Activated CD4-positive, alpha-beta T cell treated with anti-CD3 and anti-CD28 coated beads, Interleukin-10, Interleukin-2, amounts not matched to agents 100 ng/mL and 50 ng/mL, durations not matched to agents 16 hours and 8 hours (primary cell): ENCODE measurements around the gene OTOP3.

Experiments used
- DNase-seq: peaks from one replicate; pipeline ENCODE4 v3.0.0-alpha.2; 2020

Gene OTOP3

DNA sequence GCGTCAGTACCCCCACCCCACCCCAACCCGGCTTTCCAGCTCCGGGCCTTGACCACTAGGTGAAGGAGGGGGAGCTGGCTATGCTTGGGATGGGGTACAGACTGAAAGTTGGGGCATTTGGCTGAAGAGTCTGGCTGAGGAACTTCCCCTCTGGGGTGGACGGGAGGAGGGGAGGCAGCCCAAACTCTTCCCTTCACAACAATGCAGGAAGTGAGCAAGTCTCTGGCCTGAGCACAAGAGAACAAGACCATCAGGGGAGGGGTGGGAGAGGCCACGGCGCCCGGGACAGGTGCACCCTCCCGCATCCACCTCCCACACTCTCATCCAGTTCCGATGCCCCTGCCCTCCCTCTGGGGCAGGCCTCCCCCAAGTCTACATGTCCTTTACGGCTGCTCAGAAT, 18.3 kb upstream of the OTOP3 start:
- no peak for DNase-seq

DNA sequence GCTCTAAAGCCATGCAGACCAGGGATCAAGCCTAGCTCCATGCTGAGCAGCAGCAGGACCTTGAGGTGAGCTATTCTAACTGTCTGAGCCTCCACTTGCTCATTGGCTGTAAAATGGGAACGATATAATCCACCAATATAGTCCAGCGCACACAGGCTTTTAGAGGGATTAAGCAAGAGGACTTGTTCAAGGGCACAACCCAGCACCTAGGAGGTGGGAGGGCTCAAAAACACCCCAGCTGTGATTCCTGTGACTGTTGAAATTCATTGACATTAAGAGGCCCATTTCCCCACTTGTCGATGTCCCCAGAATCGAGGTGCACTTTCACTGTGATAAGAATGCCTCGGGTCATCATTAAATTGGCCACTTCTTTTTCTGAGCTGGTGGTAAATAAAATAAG, 16.8 kb upstream of the OTOP3 start:
- no peak for DNase-seq

DNA sequence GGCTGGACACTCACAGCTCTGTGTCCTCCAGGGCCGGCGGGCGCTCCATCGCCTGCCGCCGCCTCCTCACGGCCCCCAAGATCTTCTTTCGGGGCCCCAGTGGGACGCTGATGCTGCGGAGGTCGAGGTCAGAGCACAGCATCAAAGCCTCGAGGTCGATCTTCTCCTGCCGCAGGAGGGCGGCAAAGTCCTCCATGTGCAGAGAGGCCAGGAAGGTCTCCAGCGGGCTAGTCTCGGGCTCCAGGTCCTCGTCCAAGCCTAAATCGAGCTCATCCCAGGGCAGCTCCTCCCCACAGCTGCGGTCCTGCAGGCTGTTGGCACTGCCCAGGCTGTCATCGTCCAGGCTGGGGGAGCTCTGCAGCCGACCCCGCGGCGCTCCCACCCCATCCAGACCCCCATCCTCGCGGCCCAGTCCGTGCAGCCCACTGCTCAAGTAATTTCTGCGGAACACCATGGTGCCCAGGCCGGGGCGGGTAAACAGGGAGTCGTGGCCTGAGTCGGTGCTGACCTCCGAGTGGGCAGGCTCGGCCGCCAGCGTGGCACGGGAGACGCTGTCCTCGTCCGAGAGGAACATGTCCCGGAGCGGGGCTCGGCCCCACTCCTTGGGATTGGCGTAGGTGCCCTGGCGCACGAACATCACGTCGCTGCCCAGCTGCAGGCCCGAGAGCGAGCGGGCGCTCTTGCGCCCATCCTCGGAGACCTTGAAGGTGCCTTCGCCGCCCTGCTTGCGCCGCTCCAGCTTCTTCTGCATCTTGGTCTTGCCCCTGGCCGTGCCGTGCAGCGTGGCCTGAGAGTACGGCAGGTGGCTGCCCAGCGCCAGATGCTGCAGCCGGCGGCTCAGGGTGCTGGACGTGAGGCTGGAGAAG, 16.0 kb upstream of the OTOP3 start:
- peak; percentile 16 for DNase-seq

DNA sequence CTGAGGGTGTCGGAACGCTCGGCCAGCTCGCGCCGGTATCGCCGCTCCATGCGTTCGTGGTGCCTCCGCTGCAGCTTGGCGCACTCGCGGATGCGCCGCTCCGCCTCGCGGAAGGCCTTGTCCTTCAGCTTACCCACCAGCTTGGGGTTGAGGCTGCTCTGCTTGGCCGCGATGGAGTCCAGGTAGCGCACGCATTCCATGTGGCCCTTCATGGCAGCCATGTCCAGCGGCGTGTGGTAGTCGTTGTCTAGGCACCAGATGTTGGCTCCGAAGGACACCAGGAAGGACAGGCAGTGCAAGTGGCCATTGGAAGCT, 15.4 kb upstream of the OTOP3 start:
- no peak for DNase-seq

DNA sequence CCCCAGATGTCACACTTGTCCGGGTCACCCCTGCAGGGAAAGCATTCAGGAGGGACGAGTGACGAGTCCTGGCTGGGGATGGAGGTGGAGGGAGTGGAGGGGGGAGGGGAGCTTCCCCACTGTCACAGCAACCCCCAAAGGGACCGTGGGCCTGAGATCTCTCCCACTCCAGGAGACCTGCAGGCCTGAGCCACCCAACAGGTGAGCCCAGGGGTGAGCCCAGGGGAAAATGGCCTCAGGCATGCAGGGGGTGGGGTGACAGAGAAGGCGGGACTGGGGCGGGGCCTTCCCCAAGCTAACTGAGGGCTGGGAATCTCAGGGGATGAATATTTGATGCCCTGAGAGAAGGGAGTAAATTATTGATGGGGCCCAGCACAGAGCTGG, 15.1 kb upstream of the OTOP3 start:
- DNase-seq, result no peak

DNA sequence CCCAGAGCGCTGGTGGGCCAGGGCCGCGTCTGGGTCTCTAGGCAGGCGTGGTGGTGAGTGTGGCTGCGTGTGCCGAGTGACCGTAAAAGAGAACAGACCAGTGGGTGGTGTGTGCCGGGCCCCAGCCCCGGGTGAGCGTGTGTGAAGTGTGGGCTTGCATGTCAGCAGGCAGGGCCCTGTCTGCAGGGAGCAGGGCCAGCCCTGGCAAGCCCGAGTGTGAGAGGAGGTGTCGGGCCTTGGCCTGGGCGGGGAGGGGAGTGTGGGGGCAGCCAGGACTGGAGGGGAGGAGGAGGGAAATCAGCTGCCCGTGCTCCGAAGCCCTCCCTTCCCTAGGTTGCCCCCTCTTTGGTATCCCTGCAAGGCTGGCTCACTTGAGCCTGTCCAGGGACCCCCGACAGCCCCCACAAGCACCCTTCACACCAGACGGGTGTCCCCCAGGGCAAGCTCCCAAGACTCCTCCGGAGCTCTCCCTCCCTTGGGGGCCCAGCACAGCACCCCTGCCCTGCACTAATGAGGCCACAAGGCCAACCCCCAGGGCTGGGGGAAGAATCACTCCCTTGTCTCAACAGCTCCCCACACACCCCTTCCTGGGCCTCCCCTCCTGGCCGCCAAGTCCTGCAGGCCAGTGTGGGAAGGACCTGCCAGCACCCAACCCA, 14.5 kb upstream of the OTOP3 start:
- DNase-seq, result no peak

DNA sequence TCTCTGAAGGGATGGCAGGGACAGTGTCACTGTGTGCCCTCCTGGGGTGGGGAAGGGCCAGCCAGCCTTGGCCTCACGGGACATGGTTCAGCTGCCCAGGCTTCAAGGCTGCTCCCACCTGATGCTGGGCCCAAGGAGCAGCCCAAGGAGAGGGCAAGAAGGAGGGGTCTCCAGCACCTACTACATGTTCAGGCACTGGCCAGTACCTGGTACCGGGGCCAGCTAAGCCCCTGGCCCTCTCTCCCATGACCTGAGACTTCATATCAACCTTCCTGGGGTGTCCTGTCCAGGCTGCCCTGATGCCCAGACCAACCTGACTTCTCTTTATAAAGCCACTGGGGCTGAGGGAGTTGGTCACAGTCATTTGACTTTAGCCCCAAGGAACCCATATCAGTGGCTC, 13.9 kb upstream of the OTOP3 start:
- DNase-seq, result no peak

DNA sequence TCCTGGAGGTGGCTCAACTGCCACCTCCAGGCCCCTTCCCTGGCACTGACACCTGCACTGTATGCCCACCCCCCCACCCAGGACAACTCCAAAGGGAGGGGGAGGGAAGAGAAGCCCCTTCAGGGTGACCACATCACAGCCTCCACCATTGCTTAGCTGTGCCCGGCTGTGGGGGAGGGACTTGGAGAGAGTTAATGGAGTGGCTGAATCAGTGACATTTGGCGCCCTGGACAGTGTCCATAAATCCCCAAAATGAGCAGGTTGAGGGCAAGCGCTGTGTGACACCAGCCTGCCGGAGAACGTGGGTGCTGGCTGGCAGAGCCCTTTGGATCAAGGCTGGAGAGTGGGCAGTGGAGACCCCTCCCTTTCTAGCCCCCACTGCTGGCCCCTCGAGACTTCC, 13.5 kb upstream of the OTOP3 start:
- DNase-seq, result no peak

DNA sequence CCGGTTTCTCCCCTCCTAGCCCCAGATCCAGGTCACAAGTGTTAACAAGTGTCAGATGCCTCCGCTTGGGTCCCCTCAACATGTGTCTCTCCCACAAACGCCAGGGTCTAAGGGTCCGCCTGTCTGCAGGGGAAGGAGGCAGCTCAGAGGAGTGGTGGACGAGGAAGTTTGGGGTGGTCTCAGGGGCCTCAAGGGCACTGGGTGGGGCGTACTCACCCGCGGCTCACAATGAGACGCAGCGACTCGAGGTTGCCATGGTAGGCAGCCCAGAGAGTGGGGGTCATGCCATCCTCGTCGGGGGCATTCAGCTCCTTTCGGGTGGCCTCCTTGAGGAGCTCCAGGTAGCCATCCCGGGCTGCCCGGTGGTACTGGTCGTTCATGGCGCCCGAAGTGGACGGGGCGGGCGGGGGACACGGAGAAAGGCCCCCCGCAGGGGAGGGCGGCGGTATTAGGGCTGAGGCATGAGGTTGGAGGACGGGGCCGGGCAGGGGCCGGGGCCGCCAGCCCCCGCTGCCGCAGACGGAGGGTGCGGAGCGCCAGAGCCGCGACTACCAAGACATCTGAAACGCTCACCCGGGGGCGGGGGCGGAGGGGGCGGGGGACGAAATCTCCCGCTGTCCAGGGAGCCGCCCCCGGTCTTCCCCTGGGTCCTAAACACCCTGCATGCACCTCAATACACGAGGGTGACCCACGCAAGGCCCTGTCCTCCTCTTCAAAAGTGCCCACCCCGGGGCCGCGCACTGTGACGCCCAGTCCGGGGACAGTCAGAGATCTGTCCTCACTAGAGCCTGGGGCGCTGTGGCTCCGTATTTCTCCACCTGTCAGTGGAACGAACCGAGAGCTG, 12.8 kb upstream of the OTOP3 start, which contains the start of gene USH1G:
TSS of gene USH1G (minus strand) at position 562 of the 844 bp plus-strand sequence. CDS start at position 380, 182 bp downstream.
- DNase-seq, result no peak

DNA sequence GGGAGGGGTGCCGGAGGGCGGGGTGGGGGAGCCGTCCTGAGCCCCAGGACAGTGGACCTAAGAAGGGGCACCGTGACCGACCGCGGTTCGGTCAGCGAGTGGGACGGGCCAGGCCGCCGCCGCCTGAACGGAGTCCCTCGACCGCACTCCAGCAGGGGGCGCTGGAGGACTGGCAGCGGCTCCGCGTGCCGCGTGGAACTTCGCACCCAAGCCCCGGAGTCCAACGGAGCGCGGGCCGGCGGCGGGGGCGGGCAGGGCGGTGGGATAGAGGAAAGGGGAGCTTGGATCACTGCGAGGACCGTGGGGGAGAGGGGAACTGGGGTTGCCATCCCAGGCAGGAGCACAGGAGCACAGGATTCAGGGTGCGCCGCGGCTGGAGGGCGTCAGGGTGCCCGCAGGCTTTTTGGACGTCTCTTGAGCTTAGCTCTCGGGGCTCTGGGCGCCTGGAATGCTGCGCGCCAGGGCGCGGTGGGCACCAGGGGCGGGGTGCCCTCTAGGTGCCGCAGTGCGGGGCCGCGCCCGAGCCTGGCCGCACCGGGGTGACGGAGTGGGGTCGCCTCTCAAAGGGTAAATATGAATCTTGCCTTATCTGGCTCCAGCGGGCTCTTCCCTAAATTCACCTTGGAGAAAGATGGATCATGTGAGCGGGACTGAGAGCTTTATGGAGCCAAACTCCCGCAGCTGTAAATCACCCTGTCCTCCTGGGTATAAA, 12.0 kb upstream of the OTOP3 start:
- DNase-seq, result peak; percentile 71

DNA sequence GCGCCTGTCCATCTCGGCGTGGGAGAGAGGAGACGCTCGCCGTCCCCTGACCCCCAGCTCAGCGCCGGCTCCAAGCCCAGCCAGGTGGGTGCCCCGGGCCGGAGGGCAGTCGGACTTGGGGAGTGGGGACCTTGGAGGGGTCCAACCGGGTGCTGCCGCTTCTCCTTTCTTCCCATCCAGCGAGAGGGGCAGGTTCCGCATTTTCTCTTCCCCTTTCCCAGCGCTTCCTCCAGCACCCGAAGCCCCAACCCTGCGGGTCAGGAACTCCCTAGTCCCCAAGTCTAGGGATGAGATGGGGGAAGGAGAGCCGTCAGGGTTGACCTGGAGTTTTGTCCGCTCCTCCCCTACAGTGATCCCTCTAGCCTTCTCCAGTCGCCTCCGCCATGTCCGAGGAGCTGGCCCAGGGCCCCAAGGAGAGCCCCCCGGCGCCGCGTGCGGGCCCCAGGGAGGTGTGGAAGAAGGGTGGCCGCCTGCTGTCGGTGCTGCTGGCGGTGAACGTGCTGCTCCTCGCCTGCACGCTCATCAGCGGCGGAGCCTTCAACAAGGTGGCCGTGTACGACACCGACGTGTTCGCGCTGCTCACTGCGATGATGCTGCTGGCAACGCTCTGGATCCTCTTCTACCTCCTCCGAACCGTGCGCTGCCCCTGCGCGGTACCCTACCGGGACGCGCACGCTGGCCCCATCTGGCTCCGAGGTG, 11.3 kb upstream of the OTOP3 start, which contains the start of gene OTOP2:
TSS of gene OTOP2 (plus strand) at position 24 of the 699 bp plus-strand sequence. CDS start at position 384, 360 bp downstream.
- no peak for DNase-seq

DNA sequence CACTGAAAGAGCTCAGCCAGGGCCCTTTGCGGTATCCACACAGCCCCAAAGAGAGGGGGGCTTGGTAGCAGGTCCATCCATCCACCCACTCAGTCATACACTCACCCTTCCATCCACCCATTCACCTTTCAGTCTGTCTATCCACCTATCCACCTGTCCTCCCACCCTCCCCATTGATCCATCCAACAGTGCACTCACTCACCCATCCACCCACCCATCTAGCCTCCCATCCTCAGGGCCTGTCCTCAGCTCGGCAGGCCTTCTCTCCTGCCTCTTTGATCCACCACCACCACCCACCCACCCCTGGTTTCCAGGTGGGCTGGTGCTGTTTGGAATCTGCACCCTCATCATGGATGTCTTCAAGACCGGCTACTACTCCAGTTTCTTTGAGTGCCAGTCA, 10.5 kb upstream of the OTOP3 start:
- no peak for DNase-seq

DNA sequence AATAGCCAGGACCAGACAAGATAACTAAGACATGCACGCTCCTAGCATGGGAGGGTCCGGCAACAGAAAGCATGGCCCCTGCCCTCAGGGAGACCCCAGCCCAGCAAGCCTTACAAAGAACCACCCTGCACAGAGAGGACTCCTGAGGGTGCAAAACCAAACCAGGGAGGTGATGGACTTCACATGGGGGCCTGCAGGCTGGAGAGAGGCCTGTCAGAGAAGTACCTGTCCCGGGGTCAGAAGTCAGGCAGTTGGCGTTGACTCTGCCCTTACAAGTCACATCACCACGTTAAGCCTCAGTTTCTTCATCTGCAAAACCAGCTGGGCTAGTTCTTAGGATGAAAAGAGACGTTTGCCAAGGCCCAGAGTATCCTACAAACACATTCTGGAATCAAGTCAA, 6.9 kb upstream of the OTOP3 start:
- no peak for DNase-seq

DNA sequence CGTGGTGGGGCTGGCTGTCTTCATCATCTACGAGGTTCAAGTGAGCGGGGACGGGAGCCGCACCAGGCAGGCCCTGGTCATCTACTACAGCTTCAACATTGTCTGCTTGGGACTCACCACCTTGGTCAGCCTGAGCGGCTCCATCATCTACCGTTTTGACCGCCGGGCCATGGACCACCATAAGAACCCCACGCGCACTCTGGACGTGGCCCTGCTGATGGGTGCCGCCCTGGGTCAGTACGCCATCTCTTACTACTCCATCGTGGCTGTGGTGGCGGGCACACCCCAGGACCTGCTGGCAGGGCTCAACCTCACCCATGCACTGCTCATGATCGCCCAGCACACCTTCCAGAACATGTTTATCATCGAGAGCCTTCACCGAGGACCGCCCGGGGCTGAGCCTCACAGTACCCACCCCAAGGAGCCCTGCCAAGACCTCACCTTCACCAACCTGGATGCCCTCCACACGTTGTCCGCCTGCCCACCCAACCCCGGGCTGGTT, 5.1 kb upstream of the OTOP3 start:
- DNase-seq, result no peak

DNA sequence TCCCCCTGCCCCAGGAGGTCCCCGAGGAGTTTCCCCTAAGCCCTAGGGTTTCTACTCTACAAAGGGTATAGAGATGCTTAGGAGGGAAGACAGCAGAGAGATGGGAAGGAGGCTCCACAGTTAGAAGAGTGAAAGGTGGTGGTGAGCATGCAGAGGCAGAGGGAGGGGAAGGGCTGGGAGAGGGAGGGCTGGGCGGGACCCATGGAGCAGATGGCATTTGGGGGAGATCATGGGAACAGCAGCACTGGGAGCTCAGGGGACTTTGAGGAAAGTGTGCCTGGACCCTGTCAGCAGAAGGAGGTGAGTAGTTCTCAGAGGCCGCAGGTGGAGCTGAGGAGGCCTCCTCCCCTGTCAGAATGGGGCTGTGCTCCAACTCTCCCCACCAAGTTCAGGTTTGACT, 650 bp upstream of the OTOP3 start:
- DNase-seq, result no peak

DNA sequence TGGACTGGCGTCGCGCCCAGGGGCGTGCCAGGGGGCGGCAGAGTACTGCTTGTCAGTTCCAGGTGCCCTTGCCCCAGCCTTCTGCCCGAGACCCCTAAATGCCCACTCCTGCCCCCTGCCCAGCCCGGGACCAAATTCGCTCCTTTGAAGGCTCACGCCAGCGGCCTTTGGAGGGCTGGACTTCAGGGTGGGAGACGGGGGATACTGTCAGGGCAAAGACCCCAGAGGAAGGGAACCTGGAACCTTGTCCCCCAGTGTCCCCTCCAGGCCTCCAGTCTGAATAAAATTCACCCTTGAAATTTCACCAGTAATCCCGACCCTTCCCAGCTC, 737 bp downstream of the OTOP3 start:
- no peak for DNase-seq

DNA sequence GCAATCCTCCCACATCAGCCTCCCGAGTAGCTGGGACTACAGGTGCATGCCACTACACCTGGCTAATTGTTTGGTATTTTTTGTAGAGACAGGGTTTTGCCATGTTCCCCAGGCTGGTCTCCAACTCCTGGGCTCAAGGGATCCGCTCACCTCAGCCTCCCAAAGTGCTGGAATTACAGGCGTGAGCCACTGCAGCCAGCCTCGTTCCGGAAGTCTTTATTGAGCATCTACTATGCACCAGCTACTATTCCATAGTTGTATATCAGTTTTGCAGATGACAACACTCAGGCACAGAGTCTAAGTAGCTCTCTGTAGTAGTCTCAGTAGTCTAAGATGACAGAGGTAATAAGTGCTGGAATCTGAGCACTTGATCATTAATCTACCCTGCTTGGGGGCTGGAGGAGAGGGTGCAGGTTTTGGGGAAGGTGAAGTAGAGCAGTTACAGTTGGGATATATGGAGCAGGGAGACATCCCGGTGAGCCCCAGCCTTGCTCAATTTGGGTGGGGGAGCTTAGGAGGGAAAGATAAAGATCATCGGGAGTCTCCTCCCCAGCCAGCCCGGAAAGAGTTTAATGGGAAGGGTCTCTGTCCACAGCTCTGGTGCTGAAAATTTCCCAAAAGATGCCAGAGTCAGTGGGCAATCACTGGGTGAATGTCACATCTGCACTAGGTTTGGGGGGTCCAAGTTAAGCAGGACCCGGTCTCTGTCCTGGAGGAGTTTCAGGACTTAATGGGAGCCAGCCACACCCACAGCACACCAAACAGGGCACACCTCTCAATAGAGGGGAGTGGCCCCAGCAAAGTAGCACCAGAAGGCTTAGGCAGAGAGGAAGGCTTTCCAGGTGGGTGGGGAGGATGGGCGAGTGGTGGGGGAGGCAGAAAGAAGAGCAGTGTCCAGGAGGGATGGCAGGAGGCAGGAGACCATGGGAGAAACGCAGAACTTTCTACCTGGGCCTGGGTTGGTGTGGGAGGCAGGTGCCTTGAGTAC, 1.7 kb downstream of the OTOP3 start:
- no peak for DNase-seq

DNA sequence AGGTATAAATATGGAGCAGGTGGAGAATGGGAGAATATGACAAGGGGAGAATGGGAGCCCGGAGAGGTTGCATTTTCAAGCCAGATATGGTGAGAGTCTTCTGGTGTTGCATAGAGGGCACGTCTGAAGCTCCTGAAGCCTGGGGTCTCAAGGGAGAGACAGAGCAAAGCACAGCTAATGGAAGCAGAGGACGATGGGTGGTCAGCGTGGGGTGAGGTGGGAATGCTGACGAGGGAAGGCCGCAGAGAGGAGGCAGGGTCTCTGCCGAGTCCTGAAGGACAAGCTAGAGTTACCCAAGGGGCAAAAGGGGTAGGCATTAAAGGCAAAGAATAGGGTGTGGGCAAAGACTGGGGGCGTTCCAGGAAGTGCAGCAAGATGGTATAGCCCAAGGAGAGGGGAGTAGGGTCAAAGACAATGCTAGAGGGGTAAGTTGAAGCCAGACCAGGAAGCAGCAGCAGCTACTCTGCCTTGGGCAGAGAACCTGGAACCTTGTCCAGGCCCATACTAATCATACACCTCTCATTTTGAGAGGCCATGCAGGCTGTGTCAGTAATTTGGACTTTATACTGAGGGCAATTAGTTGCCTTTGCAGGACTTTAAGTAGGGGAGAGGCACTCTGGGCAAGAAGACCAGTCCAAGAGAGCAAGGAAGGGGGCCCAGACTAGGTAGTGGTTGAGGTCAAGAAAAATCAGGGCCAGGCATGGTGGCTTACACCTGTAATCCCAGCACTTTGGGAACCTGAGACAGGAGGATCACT, 2.7 kb downstream of the OTOP3 start:
- no peak for DNase-seq

DNA sequence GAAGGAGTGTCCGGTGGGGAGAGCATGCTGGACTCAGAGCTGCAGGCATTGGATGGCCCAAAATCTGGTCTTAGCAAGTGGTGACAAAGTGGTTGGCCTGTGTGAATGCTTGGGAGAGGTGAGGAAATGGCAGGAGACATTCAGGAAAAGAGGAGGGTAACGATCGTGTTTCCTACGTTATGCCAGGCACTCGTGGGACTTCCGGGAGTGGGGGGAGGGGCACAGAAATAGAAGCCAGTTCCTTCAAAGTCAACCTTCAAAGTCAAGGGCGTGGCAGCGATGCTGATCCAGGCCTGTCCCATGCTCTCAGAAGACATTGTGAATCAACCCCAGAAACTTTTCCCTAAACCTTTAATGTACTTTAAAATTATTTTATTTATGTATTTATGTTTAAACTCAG, 3.8 kb downstream of the OTOP3 start:
- DNase-seq, result no peak

DNA sequence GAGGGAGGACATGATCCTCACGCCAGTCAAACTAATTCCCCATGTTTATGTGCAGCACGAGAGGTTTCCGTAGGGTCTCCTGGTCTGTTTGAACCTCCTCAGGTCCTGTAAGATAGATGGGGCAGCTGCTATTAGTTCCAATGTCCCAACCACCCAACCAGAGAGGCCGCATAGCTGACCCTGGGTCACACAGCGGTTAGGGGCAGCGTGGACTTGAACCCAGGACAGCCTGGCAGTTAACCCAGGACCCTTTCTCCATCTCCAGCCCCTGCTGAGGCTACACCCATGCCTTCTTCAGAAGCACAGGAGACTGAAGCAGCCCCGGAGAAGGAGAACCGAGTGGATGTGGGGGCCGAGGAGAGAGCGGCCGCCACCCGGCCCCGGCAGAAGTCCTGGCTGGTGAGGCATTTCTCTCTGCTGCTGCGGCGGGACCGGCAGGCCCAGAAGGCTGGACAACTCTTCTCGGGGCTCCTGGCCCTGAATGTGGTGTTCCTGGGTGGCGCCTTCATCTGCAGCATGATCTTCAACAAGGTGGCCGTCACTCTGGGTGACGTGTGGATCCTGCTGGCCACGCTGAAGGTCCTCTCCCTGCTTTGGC, 5.5 kb downstream of the OTOP3 start:
- no peak for DNase-seq
